Globus pallidus (tissue), 1 donor: ENCODE data around the gene PTPRG.

ENCODE experiments used
- DNase-seq: peaks from one replicate; pipeline ENCODE4 v3.0.0-alpha.2; 2015; ENCODE audit warnings: low spot score

PTPRG gene

DNA sequence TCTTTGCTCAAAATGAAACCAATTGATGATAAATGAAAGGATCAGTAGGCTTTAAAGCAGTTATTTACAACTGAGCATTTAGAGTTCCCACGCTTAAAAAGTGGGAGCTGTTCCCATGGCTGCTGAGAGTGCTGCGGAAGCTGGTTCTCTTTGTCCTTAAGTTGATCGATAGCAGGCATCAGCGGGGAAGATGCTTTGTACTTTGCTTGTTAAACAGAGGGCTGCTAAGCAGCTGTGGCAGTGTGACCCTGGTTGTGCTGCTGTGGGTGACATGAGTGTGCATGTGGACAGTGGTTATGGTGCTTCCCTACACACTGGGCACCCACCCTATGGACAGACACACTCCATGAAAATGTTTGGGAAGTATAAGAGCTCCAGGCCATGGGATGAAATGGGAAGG, 96.3 kb downstream of the PTPRG start:
- DNase-seq: no peak

DNA sequence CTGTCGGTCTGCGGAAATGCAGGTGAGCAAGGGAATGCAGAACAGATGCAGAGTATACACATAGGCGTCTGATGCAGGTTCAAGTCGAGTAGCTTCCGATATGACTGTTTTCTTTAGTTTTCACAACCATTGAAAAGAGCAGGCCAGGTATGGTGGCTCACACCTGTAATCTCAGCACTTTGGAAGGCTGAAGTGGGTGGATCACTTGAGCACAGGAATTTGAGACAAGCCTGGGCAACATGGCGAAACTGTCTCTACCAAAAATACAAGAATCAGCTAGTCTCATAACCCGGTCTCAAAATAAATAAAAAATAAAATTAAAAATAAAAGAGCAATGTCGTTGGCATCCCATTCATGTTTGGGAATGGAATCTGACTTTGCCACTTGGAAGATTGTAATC, 101.5 kb downstream of the PTPRG start:
- DNase-seq: no peak

DNA sequence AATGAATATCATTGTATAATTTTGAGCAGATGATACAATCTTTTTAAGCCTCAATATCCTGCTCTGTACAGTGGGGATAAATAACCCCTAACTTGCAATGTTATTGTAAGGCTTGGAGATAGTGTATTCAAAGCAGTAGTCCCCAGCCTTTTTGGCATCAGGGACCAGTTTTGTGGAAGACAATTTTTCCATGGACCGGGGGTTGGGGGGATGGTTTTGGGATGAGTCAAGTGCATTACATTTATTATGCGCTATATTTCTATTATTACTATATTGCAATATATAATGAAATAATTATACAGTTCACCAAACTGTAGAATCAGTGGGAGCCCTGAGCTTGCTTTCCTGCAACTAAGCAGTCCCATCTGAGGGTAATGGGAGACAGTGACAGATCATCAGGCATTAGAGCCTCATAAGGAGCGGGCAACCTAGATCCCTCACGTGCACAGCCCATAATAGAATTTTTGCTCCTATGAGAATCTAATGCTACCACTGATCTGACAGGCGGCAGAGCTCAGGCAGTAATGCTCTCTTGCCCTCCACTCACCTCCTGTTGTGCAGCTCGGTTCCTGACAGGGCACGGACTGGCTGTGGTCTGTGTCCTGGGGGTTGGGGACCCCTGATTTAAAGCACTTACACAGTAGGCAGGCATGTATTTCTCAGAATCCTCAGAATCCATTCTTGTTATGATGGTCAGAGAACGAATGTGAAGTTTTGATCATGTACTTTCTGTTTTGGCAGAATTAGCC, 102.2 kb downstream of the PTPRG start:
- no peak for DNase-seq

DNA sequence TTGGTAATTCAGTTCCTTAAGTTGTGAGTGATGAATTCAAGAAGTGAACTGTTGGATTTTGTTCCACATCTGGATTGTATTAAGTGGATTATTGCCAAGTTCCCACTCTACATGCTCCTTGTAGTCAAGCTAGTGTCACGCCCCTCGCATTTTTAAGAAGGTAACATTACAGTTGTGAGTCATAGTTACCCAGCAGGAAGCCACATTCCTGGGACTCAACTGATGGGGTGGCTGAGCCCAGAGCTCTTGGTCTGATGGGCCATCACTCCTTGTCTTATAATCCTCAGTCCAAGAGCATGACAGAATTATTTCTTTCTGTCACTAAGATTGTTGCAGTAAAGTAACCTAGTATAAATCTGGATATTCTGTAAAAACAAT, 102.7 kb downstream of the PTPRG start:
- DNase-seq: no peak

DNA sequence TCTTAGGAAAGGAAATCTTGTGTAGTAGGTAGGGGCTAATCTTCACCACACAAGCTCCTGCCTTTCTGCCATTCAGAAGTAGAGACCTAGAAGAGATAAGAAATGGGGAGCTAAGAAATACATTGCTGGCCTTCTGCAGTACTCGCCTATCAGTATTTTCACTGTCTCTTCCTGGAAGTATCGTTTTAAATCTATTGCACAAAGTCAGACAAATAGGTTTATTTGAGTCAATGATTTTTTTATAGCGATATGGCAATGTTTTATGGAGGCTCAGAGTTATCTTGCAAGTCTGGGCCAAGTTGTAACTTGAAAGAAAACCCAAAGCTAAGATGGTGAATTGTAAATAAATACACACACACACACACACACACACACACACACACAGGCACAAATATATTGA, 103.8 kb downstream of the PTPRG start:
- no peak for DNase-seq

DNA sequence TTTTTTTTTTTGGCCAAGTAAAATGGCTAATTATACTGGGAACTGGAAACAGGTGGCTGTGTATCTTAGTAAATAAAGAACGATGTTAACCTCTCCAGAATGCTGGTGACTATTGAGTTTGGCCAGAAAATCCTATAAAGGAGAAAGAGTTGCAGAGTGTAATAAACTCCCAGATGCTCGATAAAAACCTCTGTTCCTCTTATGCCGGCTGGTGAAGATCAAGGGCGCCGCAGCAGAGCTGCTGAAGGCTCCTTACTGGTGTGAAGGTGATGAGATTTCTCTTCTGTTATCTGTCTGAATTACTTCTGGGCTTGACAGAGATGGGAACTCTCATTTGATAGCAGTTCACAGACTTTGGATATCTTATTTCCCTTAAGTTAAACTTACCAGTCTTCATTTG, 104.6 kb downstream of the PTPRG start:
- DNase-seq: no peak

DNA sequence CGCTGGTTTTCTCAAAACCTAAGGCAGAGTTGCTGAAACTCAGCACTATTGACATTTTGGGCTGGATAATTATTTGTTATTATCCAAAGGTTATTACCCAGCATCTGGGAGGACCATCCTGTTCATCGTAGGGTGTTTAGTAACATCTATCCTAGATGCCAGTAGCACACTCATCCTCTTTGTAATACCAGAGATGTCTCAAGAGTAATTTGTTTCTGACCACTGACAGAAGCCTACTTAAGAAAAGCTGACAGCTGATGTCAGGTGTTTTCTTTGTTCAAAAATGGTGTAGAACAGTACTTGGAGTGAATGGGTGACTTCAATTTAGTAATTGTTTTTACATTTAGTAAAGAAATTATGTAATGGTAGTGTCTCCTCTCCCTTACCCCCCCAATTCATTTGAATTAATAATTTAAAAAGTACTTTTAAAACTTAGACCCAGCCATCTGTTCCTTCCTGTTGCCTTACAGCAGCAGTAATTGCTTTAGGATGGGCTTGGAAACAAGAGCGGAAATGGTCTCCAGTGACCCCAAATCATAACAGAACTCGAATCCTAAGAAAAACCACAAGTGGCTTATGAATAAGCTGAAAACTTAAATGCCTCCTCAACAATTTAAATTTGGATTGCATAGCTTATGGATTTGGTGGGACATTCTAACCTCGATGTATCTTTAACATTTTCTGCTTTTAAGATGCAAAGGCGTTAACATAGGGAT, 105.4 kb downstream of the PTPRG start:
- no peak for DNase-seq

DNA sequence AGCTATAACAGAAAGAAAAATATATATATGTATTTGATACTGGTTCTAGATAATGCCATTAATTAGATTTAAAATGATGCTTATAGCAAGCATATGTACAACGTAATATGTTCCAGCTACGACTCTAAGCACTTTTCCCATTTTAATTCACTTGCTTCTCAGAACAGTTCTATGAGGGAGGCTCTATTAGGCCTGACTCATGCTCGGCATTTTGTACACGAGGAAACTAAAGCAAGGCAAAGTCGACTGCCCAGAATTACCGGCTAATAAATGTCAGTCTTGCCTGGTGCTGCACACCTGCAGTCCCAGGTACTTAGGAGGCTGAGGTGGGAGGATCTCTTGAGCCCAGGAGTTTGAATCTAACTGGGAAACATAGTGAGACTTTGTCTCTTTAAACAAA, 106.0 kb downstream of the PTPRG start:
- DNase-seq: no peak

DNA sequence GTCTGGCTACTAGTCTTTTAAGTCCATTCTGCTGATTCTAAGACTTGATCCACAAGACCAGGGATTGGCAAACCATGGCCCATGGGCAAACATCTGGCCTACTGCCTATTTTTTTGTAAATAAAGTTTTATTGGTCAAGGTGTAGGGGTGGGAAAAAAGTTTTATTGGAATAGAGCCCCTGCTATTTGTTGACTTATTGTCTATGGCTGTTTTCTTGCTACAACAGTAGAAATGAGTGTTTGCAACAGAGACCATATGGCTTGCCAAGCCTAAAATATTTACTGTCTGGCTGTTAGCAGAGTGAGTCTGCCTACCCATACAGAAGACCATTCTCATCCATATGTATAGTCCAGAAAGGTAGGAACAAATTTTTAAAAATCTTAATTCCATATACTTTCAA, 106.4 kb downstream of the PTPRG start:
- no peak for DNase-seq

DNA sequence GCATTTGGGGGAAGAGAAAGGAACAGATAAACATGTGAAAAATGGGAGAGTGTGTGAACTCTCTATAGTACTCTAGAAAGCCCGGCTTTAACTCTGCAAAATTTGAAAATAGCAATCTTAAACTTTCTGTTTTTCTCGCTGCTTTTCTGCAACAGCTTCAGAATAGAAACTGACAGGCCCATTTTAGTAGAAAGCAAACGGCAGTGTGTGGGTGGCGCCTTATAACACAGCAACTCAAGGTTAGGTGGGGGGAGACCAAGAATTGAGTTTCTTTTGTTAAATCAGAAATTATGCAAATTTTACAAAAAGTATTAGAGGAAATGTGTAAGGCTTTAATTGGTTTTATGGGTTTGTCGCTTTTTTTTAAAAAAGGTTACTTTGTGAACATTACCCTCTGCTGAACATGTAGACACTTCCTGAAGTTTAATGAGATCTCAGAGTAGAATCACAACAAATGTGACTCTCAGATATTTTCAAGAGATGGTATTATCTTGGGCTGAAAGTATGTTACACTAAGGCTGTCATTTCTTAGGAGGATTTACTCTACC, 107.0 kb downstream of the PTPRG start:
- no peak for DNase-seq

DNA sequence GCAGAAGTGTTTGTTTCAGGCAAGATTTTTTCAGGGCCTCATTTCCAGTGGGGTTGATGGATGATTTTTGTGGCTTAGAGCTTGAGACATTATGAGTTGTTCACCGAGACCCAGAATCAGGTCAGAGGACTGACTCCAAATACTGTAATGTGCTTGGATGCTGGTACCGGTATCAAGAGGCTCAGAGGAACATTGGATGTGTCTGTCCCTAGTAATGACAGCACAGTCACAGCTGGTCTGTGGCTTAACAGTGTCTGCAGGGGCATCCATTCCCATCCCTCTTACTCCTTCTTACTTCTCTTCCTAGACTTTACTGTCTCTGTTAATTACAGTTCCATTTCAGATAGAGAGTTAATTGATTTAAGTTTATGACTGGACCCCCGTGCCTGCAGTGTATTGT, 107.8 kb downstream of the PTPRG start:
- DNase-seq: no peak

DNA sequence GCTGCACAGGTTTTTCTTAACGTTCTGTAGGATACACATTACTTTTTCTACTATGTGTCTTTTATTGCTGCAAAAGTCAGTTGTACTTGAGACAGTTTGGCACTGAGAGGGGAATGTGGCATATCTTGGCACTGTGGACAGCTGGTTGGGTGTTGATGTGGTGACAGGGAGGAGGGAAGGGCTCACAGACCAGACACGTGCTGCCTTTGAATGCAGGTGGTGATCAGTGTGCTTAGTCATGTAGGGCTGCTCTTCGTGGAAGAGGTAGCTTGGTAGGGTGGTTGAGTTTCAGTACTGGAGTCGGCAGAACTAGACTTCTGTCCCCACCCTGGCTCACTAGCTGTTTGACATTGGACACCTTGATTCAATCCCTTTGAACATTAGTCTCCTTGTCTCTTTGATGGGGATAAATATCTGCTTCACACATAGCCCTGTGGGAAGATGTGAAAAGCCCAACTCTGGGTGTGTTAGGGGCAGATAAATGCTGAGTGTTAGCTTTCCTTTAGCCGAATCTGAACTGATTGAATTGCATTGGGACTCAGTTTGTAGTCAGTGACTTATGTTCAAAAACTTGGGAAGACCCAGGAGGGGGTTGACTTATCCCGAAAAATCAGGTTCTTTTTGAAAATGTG, 108.4 kb downstream of the PTPRG start:
- no peak for DNase-seq

DNA sequence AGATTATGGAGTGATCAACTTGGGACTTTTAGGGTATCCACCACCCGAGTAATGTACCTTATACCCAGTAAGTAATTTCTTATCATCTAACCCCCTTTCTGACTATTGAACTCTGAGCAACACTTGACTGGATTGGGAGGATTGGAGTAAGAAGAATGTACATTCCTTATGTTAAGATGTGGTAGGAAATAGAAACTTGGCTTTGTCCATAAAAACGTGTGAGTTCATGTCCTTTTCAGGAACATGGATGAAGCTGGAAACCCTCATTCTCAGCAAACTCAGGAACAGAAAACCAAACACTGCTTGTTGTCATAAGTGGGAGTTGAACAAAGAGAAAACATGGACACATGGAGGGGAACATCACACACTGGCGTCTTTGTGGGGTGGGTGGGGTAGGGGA, 112.3 kb downstream of the PTPRG start:
- DNase-seq: no peak

DNA sequence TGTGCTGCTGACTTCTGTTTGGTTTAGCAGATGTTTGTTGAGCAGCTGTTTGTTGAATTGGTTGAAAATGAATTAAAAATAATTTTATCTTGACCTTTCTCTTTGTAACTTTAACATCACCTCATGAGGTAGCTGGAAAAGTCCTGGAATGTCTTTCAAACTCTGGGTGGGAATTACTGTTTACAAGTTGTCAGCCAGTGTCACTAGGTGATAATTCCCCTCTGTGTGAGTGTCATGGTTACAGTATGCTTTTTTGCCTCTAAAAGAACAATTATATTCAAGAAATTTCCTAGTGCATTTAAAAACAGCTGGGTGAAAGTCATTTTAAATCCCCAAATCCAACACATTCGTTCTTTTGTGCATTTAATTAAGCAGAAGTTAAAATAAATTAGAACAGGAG, 113.2 kb downstream of the PTPRG start:
- DNase-seq: no peak

DNA sequence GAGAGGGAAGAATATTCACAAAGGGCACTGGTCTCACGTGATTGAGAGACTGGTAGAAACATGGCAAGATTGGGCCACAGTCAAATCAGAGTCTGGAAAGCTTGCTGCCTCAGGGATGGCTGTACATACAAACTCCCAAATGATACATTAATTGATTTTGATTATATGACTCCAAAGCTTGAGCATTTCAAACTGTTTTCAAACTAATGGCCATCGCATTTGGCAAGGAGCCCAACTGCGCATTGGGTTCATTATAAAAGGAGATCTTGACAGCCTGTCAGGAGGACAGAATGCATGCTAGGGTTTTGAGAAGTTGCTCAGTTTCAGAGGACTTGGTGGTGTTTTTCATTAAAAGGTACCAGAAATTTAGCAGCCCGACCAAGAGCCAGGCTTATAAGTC, 117.7 kb downstream of the PTPRG start:
- no peak for DNase-seq

DNA sequence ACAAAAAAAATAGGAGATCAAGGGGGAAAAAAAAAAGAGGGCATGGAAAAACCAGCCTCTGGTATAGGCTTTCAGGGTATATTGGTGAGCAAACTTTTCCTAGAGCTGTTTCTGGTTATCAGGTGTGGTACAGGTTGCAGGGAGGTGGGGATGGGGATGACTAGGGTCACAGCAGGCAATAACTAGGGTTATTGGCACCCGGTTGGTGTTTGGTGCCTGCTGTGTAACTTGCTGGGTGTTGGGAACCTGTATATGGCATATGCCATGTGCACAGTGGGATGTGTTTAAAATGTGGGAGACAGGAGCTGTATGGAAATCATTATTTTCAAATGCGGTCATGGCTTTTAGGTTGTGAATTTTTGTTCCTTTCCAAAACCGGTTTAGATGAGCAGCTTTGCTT, 119.2 kb downstream of the PTPRG start:
- no peak for DNase-seq

DNA sequence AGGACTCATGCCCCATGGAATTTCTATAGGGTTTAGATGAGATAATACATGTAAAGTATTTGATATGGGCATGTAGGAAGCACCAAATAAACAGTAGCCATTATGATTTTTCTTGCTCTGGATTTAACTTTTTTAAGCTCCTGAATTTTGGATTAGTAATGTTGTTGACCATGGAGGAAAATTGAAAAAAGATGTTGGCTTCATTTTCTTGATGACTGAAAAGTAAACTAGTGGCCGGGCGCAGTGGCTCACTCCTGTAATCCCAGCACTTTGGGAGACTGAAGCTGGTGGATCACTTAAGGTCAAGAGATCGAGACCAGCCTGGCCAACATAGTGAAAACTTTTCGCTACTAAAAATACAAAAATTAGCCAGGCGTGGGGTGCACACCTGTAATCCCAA, 120.3 kb downstream of the PTPRG start:
- DNase-seq: no peak

DNA sequence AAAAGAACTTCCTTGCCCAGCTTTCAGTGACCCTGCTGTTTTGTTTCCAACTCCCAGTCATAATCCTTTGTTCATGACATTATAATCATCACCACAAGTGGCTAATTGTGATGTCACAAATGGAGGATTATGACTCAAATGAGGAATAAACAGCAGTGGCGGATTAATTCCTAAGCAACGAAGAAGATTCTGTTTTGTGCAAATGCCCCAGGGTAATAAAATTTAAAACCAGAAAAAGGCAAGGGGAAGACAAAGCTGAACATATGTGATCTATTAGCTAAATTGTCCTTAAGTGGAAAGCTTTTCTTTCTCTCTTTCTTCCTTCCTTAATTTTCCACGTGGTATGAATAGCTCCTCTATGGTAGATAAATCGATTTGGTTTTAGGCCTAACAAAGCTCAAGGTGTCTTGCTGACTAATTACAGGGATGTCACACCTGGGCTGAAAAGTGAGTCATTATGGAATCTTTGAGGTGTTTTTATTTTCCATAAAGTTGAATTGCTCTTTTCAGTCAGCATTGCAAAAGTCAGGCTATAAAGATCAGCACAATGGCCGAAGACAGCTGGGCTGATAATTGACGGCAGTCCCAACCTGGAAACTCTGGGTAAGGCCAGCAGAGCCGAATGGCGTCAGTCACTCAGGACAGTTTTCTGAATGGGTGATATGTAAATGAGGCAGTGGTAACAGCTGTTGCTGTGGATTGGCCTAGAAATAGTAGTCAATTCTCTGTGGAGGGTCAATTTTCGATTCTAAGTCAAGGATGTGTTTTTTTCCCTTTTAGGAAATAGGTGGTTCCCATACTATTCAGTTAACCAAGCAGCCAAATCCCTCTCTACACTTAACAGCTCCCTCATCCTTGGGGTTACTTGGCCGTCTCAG, 121.5 kb downstream of the PTPRG start:
- no peak for DNase-seq

DNA sequence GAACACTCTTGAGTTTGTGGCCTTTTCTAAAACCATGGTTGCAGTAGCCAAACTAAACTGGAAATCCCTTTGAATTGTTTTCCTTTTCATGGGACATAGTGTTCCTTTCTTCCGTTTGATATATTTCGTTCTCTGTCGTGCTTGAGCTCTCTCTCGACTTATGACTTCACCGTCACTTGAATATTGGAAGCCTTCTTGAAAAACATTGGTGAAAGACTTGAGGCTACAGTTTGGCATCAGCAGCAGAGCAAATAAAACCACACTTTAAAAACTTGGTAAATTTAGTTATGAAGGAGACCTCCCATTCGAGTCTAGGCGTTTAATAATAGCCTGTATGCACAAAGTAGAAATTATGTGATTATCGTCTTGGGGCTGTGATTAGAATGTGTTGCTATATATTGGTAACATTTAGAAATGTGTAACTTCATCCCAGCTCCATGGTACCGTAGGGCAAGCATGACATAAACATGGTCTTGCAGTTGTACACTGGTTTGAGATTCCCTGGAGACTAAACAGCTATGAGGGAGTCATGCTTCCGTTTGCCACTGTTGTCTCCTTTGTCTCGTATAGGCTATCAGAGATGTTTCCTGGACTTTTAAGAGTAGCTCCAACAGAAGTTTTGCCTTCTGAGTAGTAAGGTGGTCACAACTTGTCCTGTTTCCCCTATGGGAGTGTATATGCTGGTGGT, 122.3 kb downstream of the PTPRG start:
- no peak for DNase-seq

DNA sequence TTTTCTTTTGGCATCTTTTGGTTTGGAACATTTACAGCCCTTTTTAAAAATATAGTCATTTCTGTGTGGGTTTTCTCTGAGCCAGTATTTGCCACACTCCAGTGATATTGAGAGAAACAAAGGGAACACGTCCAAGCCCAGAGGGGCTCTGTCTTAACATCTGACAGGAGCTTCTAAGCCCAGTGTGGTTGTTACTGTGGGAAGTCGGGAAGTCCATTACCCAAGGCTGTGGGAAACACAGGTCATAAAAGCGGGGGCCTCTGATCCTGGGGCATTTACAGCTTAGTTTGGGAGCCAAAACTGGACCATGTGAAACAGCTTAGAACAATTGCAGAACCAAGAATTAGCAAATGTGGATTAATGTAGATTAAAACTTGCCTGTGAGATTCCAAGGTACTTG, 123.0 kb downstream of the PTPRG start:
- no peak for DNase-seq

DNA sequence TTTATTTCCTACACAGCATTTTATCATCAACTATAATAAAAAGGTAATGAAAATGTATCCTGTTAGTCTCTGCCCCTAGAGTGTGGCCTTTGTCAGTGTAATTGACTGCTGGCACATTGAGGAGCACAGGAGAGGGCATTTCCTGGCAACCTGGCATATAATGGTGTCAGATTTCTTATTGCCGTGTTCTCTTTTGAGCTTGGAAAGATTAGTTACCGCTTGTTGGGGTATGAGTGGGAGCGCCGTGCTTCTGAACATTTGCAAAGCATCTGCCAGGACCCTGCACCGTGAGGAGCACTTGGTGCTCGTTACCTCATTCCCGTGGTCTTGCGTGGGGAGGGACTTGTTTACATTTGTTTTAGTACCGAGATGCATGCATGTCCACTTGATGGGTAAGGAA, 124.4 kb downstream of the PTPRG start:
- no peak for DNase-seq

DNA sequence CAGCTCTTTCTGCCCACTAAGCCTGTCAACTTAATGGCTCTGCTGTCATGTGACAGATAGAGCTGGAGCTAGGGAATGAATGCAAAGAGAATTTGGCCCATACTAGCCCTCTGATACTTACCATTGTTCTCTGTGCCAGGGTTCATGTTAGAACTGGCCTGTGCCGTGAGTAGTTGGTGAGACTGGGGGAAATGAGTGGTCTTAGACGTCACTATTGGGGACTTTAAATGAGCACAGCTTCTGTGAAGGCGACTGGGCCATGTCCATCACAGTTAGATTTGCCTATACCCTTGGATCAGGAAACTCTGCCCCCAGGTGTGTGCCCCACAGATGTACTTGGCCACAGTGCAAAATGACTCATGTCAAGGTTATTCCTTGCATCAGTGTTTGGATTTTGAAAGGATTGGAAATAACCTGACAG, 124.9 kb downstream of the PTPRG start:
- DNase-seq: no peak
